HG02885 (cell line): Measurements from ENCODE around the gene MYLIP.

Experiments used
- ATAC-seq: cut with Tn5 transposase; IDR thresholded peaks from one replicate; pipeline ENCODE4 v1.9.1; 2021; ENCODE audit warnings: mild to moderate bottlenecking; ENCODE audit not compliant: unreplicated experiment, poor library complexity

MYLIP gene

GRCh38 chr6:16196984-16197546 lies 68.2 kb downstream of the MYLIP start:
- no peak for ATAC-seq
